Mesenchymal stem cell (in vitro differentiated cells and primary cell): Measurements from ENCODE around the gene ADAM22.

Experiments used
- DNase-seq: peaks from one replicate; pipeline ENCODE4 v3.0.0-alpha.2; 2013
- H2AFZ ChIP-seq: one replicate; pipeline ENCODE4 v1.6.1; 2013; ENCODE audit warnings: low read depth, mild to moderate bottlenecking, control low read depth, inconsistent platforms, low read length, moderate library complexity
- H2AK5ac ChIP-seq: 2 replicates; pipeline ENCODE4 v1.6.1; 2013; ENCODE audit warnings: low read length, moderate library complexity, mild to moderate bottlenecking, inconsistent platforms; ENCODE audit not compliant: severe bottlenecking
- H2BK120ac ChIP-seq: one replicate; pipeline ENCODE4 v1.6.1; 2013; ENCODE audit warnings: low read depth, mild to moderate bottlenecking, inconsistent platforms, low read length, moderate library complexity
- H2BK12ac ChIP-seq, 2 experiments: one replicate each; pipeline ENCODE4 v1.6.1; 2013; ENCODE audit warnings: inconsistent platforms in 2 of 2, low read length in 2 of 2, mild to moderate bottlenecking in 2 of 2, moderate library complexity in 2 of 2, control low read depth in 1 of 2
- H2BK15ac ChIP-seq: one replicate; pipeline ENCODE4 v1.6.1; 2013; ENCODE audit warnings: mild to moderate bottlenecking, low read depth, inconsistent platforms; ENCODE audit not compliant: poor library complexity, severe bottlenecking
- H2BK5ac ChIP-seq: 2 replicates; pipeline ENCODE4 v1.6.1; 2013; ENCODE audit warnings: low read depth, mild to moderate bottlenecking, low read length, control low read depth, inconsistent platforms; ENCODE audit not compliant: poor library complexity, severe bottlenecking
- H3K14ac ChIP-seq, 2 experiments: one replicate each; pipeline ENCODE4 v1.6.1; 2013; ENCODE audit warnings: inconsistent platforms in 2 of 2, low read length in 2 of 2, control low read depth in 1 of 2, mild to moderate bottlenecking in 1 of 2, moderate library complexity in 1 of 2
- H3K18ac ChIP-seq, 2 experiments: one replicate each; pipeline ENCODE4 v1.6.1; 2013; ENCODE audit warnings: inconsistent platforms in 2 of 2, low read length in 2 of 2, control low read depth in 1 of 2, low read depth in 1 of 2, mild to moderate bottlenecking in 1 of 2
- H3K23ac ChIP-seq, 2 experiments: one replicate each; pipeline ENCODE4 v1.6.1; 2013; ENCODE audit warnings: inconsistent platforms in 2 of 2, low read length in 2 of 2, mild to moderate bottlenecking in 2 of 2, moderate library complexity in 2 of 2, control low read depth in 1 of 2
- H3K27ac ChIP-seq: 2 replicates; pipeline ENCODE4 v1.5.1; 2013; ENCODE audit warnings: mild to moderate bottlenecking, moderate library complexity, low read length, control low read depth, inconsistent platforms; ENCODE audit not compliant: poor library complexity, severe bottlenecking
- H3K27me3 ChIP-seq, 2 experiments: 2 replicates each; pipeline versions ENCODE4 v1.6.1 to v1.7.0; 2013; ENCODE audit warnings: low read length in 2 of 2, mild to moderate bottlenecking in 2 of 2, moderate library complexity in 2 of 2, control low read depth in 1 of 2, inconsistent platforms in 1 of 2; ENCODE audit not compliant: control insufficient read depth in 1 of 2, insufficient read depth in 1 of 2
- H3K36me3 ChIP-seq, 2 experiments: 2 replicates each; pipeline versions ENCODE4 v1.6.1 to v1.7.0; 2013; ENCODE audit warnings: low read length in 2 of 2, control low read depth in 1 of 2, inconsistent platforms in 1 of 2, low read depth in 1 of 2, mild to moderate bottlenecking in 1 of 2; ENCODE audit not compliant: insufficient read depth in 2 of 2, control insufficient read depth in 1 of 2
- H3K4ac ChIP-seq, 2 experiments: one replicate each; pipeline ENCODE4 v1.6.1; 2013; ENCODE audit warnings: inconsistent platforms in 2 of 2, low read length in 2 of 2, mild to moderate bottlenecking in 2 of 2, moderate library complexity in 2 of 2, control low read depth in 1 of 2, low read depth in 1 of 2
- H3K4me1 ChIP-seq: 2 replicates; pipeline ENCODE4 v1.6.1; 2013; ENCODE audit warnings: low read depth, low read length, control low read depth; ENCODE audit not compliant: control insufficient read depth, insufficient read depth
- H3K4me2 ChIP-seq: 2 replicates; pipeline ENCODE4 v1.6.1; 2013; ENCODE audit warnings: low read length, mild to moderate bottlenecking, inconsistent platforms; ENCODE audit not compliant: poor library complexity, severe bottlenecking
- H3K4me3 ChIP-seq, 2 experiments: 2 replicates each; pipeline versions ENCODE4 v1.5.1 to v1.7.0; 2013; ENCODE audit warnings: low read length in 2 of 2, mild to moderate bottlenecking in 2 of 2, control low read depth in 1 of 2, low read depth in 1 of 2; ENCODE audit not compliant: insufficient read depth in 1 of 2
- H3K79me1 ChIP-seq: replicated peaks from 2 replicates; pipeline ENCODE4 v1.6.1; 2013; ENCODE audit warnings: mild to moderate bottlenecking, control low read depth, low read length, inconsistent platforms; ENCODE audit not compliant: poor library complexity, severe bottlenecking
- H3K9ac ChIP-seq: 2 replicates; pipeline ENCODE4 v1.7.0; 2013; ENCODE audit warnings: mild to moderate bottlenecking, low read length, moderate library complexity
- H3K9me3 ChIP-seq: 2 replicates; pipeline ENCODE4 v1.7.0; 2013; ENCODE audit warnings: mild to moderate bottlenecking, low read length; ENCODE audit not compliant: control insufficient read depth
- H4K8ac ChIP-seq: one replicate; pipeline ENCODE4 v1.6.1; 2013; ENCODE audit warnings: inconsistent platforms, mild to moderate bottlenecking, low read length, moderate library complexity
- H4K91ac ChIP-seq: one replicate; pipeline ENCODE4 v1.6.1; 2013; ENCODE audit warnings: mild to moderate bottlenecking, low read length, inconsistent platforms
- WGBS: methylation state at CpG from one replicate; pipeline ENCODE4 v1.1.7; 2013; ENCODE audit warnings: mixed read lengths; 5-methylcytosine and 5-hydroxymethylcytosine counted together

The ADAM22 gene

DNA sequence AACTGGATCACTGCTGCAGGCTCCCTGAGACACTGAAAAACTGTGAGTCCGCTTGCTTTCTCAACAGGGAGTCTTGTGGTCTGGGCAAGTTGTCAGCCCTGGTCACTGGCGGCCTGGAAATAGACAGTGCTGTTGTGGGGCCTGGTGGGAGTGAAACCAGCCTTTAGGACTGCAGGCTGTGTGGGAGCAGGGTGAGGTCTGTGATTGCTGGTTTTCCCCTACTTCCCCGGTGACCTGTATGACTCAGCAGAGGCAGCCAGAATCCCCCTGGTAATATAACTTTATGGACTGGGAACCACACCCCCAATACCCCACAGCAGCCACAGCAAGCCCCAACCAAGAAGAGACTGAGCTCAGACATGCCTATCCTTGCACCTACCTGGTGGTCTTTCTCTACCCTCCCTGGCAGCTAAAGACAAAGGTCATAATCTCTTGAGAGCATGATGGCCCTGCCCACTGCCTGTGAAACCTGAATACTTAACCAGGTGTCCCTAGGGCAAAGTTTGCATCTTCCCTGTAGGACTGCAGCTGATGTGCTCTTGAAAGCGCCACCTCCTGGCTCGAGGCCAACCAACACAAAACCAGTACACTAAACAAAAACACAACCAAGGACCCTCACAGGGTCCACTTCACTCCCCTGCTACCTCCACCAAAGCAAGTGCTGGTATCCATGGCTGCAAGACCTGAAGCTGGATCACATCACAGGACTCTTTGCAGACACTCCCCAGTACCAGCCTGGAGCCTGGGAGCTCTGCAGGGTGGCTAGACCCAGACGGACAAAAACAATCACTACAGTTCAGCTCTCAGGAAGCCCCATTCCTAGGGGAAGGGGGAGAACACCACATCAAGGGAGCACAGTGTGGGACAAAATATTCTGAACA, 7.2 kb upstream of the ADAM22 start:
- no peak overlapping the region for H3K4me2 ChIP-seq
- peak; percentile 22 for DNase-seq
- no peak overlapping the region for H2BK120ac ChIP-seq
- no peak overlapping the region for H4K91ac ChIP-seq
- no peaks in the 10 kb centered on the region for H3K9me3 ChIP-seq
- WGBS = 53% methylated on average over 6 of the region's 6 CpGs
- no peak overlapping the region for H4K8ac ChIP-seq
- H3K36me3 ChIP-seq = no peaks in the 10 kb centered on the region
- H3K27me3 ChIP-seq = no peaks in the 10 kb centered on the region
- H2AFZ ChIP-seq = no peak overlapping the region
- no peak overlapping the region for H3K18ac ChIP-seq
- H3K27ac ChIP-seq = peak overlapping the region; percentile 43
- no peaks in the 10 kb centered on the region for H3K79me1 ChIP-seq
- no peak overlapping the region for H3K14ac ChIP-seq
- no peak overlapping the region for H3K4me3 ChIP-seq
- no peak overlapping the region for H3K9ac ChIP-seq
- H3K4me1 ChIP-seq = peaks cover 7% of the 10 kb centered on the region
- H3K23ac ChIP-seq = no peak overlapping the region
- H3K4ac ChIP-seq = no peak overlapping the region
- H2AK5ac ChIP-seq = no peak overlapping the region
- H2BK5ac ChIP-seq = no peak overlapping the region
- no peak overlapping the region for H2BK15ac ChIP-seq
- no peak overlapping the region for H2BK12ac ChIP-seq

GRCh38 chr7:87933605-87933952, 472 bp upstream of the ADAM22 start:
- Histone ChIP-seq H2AFZ (no peak overlapping the region), H3K27ac (no peak overlapping the region), H2BK15ac (no peak overlapping the region), H3K79me1 (no peaks in the 10 kb centered on the region), H3K9ac (peak overlapping the region; percentile 55), H4K91ac (no peak overlapping the region), H2BK5ac (no peak overlapping the region), H3K14ac (no peak overlapping the region), H3K18ac (no peak overlapping the region), H3K36me3 (no peaks in the 10 kb centered on the region), H3K4me1 (peaks cover 11% of the 10 kb centered on the region), H3K4ac (no peak overlapping the region), H3K23ac (no peak overlapping the region), H2BK12ac (no peak overlapping the region), H3K27me3 (peaks cover 0 to 10% of the 10 kb centered on the region in 2 experiments), H3K9me3 (no peaks in the 10 kb centered on the region), H3K4me3 (peak overlapping the region; percentile 78 to 84), H2BK120ac (no peak overlapping the region), H3K4me2 (peak overlapping the region; percentile 100), H2AK5ac (no peak overlapping the region), H4K8ac (peak overlapping the region; percentile 49)
- WGBS = 4% methylated on average over 4 of the region's 9 CpGs
- no peak for DNase-seq

- no peak overlapping the region for H3K23ac ChIP-seq
- H3K27ac ChIP-seq = no peak overlapping the region
- no peaks in the 10 kb centered on the region for H3K36me3 ChIP-seq
- no peak overlapping the region for H4K91ac ChIP-seq
- H2BK5ac ChIP-seq = no peak overlapping the region
- H3K79me1 ChIP-seq = no peaks in the 10 kb centered on the region
- peak overlapping the region; percentile 54 for H2AFZ ChIP-seq
- 5% methylated on average over 40 of the region's 47 CpGs for WGBS
- H3K4me2 ChIP-seq = peak overlapping the region; percentile 100
- peak overlapping the region in 1 of 2 experiments; percentile 22 for H3K14ac ChIP-seq
- no peaks in the 10 kb centered on the region for H3K9me3 ChIP-seq
- H3K9ac ChIP-seq = peak overlapping the region; percentile 39
- H3K18ac ChIP-seq = no peak overlapping the region
- no peak overlapping the region for H3K4ac ChIP-seq
- no peak overlapping the region for H4K8ac ChIP-seq
- peaks cover 0 to 10% of the 10 kb centered on the region in 2 experiments for H3K27me3 ChIP-seq
- H2BK120ac ChIP-seq = no peak overlapping the region
- peaks cover 11% of the 10 kb centered on the region for H3K4me1 ChIP-seq
- no peak overlapping the region for H2AK5ac ChIP-seq
- DNase-seq = peak; percentile 42
- H3K4me3 ChIP-seq = peak overlapping the region; percentile 57 to 78
- no peak overlapping the region for H2BK15ac ChIP-seq
- H2BK12ac ChIP-seq = no peak overlapping the region
Measured at GRCh38 chr7:87934699-87935383, 790 bp downstream of the ADAM22 start.

DNA sequence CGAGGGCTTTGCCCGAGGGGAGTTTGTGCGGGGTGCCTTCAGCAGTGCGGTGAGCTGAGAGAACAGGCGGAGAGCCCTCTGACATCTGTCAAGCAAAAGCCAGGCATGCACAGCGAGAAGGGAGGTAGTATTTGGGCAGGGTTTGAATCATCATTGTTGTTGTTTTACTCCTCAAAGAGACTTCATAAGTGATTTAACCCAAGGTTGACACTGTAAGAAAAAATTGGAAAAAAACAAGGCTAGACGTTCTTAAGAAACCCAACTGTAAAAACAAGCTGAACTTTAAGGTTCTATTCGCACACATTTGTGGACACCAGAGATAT, 1.3 kb downstream of the ADAM22 start:
- no peak for DNase-seq
- H3K4me3 ChIP-seq = peak overlapping the region in 1 of 2 experiments; percentile 78
- H2AK5ac ChIP-seq = no peak overlapping the region
- H2BK120ac ChIP-seq = no peak overlapping the region
- no peak overlapping the region for H3K23ac ChIP-seq
- H4K91ac ChIP-seq = no peak overlapping the region
- no peak overlapping the region for H2BK12ac ChIP-seq
- 37% methylated on average over 6 of the region's 8 CpGs for WGBS
- no peak overlapping the region for H4K8ac ChIP-seq
- H3K27me3 ChIP-seq = peaks cover 0 to 10% of the 10 kb centered on the region in 2 experiments
- no peaks in the 10 kb centered on the region for H3K79me1 ChIP-seq
- no peak overlapping the region for H3K4ac ChIP-seq
- no peak overlapping the region for H3K14ac ChIP-seq
- no peak overlapping the region for H2AFZ ChIP-seq
- H3K9ac ChIP-seq = peak overlapping the region; percentile 39
- no peaks in the 10 kb centered on the region for H3K36me3 ChIP-seq
- peak overlapping the region; percentile 100 for H3K4me2 ChIP-seq
- H3K9me3 ChIP-seq = no peaks in the 10 kb centered on the region
- H3K4me1 ChIP-seq = peaks cover 11% of the 10 kb centered on the region
- H3K27ac ChIP-seq = no peak overlapping the region
- no peak overlapping the region for H3K18ac ChIP-seq
- no peak overlapping the region for H2BK5ac ChIP-seq
- no peak overlapping the region for H2BK15ac ChIP-seq
